K562 (cell line): Measurements from ENCODE around the gene COX20. TPM values are rescaled to one million over a fixed set of nuclear protein-coding genes. Genes with fewer than 3 reads are reported as not detected.

ENCODE experiments used
- ADNP ChIP-seq: fragments of 200-800 bp; sonication (Bioruptor generic); IDR thresholded peaks from 2 replicates; pipeline ENCODE4 v1.6.1; 2016; ENCODE audit warnings: missing genetic modification characterization, missing compliant biosample characterization
- ARID1B ChIP-seq: fragments of 450-650 bp; IDR thresholded peaks from 2 replicates; pipeline ENCODE4 v1.6.1; 2016; ENCODE audit warnings: antibody characterized with exemption, mild to moderate bottlenecking, inconsistent platforms
- BRD4 ChIP-seq: fragments of 200-600 bp; sonication (generic); IDR thresholded peaks from 2 replicates; pipeline ENCODE4 v1.6.1; 2017; ENCODE audit warnings: inconsistent platforms
- CREB1 ChIP-seq, 2 experiments: sonication (generic) in 1 of 2; formaldehyde crosslinking in 1 of 2; IDR thresholded peaks; 2 replicates each; pipeline versions ENCODE4 v1.6.1 to v1.8.0; 2012 to 2022; ENCODE audit warnings: inconsistent platforms in 1 of 2, mild to moderate bottlenecking in 1 of 2, missing genetic modification reagents in 1 of 2, moderate library complexity in 1 of 2
- CSDE1 ChIP-seq, 2 experiments: fragments of 450-650 bp; IDR thresholded peaks; 2 replicates each; pipeline ENCODE4 v1.6.1; 2016; ENCODE audit warnings: mild to moderate bottlenecking in 1 of 2
- GTF2A2 ChIP-seq: IDR thresholded peaks from 2 replicates; pipeline ENCODE4 v1.6.1; 2016; ENCODE audit warnings: mild to moderate bottlenecking, missing genetic modification characterization, missing compliant biosample characterization
- HMBOX1 ChIP-seq: sonication (generic); IDR thresholded peaks from 2 replicates; pipeline ENCODE4 v1.6.1; 2016
- HMGN3 ChIP-seq: IDR thresholded peaks from 2 replicates; pipeline ENCODE4 v1.6.1; 2011; ENCODE audit warnings: borderline replicate concordance, low read depth, mild to moderate bottlenecking, mixed read lengths, low read length; ENCODE audit not compliant: insufficient read length; ENCODE audit errors: extremely low read depth
- KLF10 ChIP-seq: fragments of 250-450 bp; sonication (Bioruptor Pico); IDR thresholded peaks from 2 replicates; pipeline ENCODE4 v1.6.1; 2021; ENCODE audit warnings: matching md5 sums
- PRMT5 ChIP-seq: sonication (generic); formaldehyde crosslinking; IDR thresholded peaks from 2 replicates; pipeline ENCODE4 v1.5.0; 2020; ENCODE audit warnings: missing genetic modification reagents
- PRPF4 ChIP-seq: fragments of 200-400 bp; formaldehyde crosslinking; IDR thresholded peaks from one replicate; pipeline ENCODE4 v1.6.1; 2017; ENCODE audit warnings: low read length, low read depth, mild to moderate bottlenecking; ENCODE audit not compliant: insufficient read depth, poor library complexity, severe bottlenecking
- PURB ChIP-seq: sonication (generic); formaldehyde crosslinking; IDR thresholded peaks from 2 replicates; pipeline ENCODE4 v1.9.0; 2021; ENCODE audit warnings: low read depth, mild to moderate bottlenecking, missing genetic modification reagents
- TBL1XR1 ChIP-seq, 2 experiments: IDR thresholded peaks; 2 replicates each; pipeline ENCODE4 v1.6.1; 2012; ENCODE audit warnings: improper control_type of control experiment in 2 of 2, low read length in 2 of 2, mild to moderate bottlenecking in 1 of 2
- ZC3H8 ChIP-seq: fragments of 450-650 bp; IDR thresholded peaks from 2 replicates; pipeline ENCODE4 v1.6.1; 2017
- polyA plus RNA-seq, 8 experiments: library from polyadenylated mRNA; depleted of rRNA in 4 of 8; stranded (reverse) in 5 of 8; unstranded in 3 of 8; fragments of >200 nt; fragmentation: Nextera tagmentation in 2 of 8; fragmentation: Illumina TruSeq in 1 of 8; extraction: Ambion mirVana in 2 of 8; extraction: Trizol in 1 of 8; gene quantifications; 2 replicates each; pipeline versions ENCODE4 v1.2.1 to v1.2.3, GENCODE V29; 2011 to 2014; ENCODE audit warnings: inconsistent platforms in 1 of 8, missing spikeins in 1 of 8
- total RNA-seq, 7 experiments: library from RNA; depleted of rRNA in 6 of 7; stranded (reverse); fragments of >200 nt in 6 of 7; fragmentation: Illumina TruSeq in 2 of 7; extraction: Trizol in 2 of 7; gene quantifications; 2 replicates each; pipeline versions ENCODE4 v1.2.1 to v1.2.3, GENCODE V29; 2011 to 2021; ENCODE audit warnings: low replicate concordance in 1 of 7
- TF ChIP-seq, protein P1 (sequence below): fragments of 450-650 bp; IDR thresholded peaks from 2 replicates; pipeline ENCODE4 v1.6.1; 2016
- TF ChIP-seq, protein P2 (sequence below): fragments of 250-450 bp; sonication (Bioruptor Pico); IDR thresholded peaks from 2 replicates; pipeline ENCODE4 v1.5.0; 2020; ENCODE audit warnings: mild to moderate bottlenecking, borderline replicate concordance
- TF ChIP-seq, protein P3 (sequence below), 2 experiments: IDR thresholded peaks in 1 of 2; conservative IDR thresholded peaks in 1 of 2; 2 replicates each; pipeline ENCODE4 v1.6.1; 2016; ENCODE audit warnings: low read depth in 2 of 2, mild to moderate bottlenecking in 1 of 2, missing compliant biosample characterization in 1 of 2, missing genetic modification characterization in 1 of 2, moderate library complexity in 1 of 2
- TF ChIP-seq, protein P4 (sequence below): fragments of 450-650 bp; formaldehyde crosslinking; IDR thresholded peaks from 2 replicates; pipeline ENCODE4 v1.4.0; 2020; ENCODE audit warnings: mild to moderate bottlenecking, moderate library complexity

The COX20 gene
- total and polyA plus RNA-seq, 9 of the 15 experiments (the other 6 are each of a cell fraction or from before 2014, with no cell fraction given), result 41.5 to 192 (median 84.3) TPM

DNA sequence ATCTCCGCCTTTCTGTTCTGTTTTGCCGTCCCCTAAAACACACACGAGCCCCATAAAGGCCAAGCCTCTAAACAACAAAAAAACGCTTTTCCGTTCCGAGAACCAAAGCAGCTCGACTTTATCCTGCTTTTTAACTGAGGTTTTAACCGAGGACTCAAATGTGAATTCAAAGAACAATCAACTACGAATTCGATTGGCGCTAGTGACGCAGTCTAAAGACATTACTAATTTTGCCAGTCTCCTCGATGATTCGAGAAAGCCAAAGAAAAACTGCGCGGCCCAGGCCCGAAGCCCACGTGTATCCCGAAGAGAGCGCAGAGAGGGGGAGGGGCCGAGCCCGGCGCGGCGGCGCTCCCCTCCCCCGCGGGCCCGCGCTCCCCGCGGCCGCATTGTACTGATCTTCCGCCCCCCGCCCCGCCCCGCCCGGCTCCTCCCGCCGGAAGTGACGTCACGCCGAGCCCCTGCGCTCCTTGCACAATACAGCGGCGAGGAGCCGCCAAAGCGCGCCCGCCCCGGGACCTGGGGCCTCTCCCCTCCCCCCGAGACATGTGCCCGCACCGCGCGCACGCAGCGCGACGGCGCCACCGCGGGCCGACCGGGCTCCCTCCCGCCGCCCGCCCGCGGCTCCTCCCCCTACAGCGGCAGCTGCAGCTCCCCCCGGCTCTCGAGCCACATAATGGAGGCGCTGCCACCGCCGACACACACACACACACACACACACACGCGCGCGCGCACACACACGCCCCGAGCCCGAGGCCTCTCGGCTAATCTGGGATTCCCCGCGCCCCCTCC, 27.4 kb downstream of the COX20 start (continued):
- TF ChIP-seq, protein P1, sequence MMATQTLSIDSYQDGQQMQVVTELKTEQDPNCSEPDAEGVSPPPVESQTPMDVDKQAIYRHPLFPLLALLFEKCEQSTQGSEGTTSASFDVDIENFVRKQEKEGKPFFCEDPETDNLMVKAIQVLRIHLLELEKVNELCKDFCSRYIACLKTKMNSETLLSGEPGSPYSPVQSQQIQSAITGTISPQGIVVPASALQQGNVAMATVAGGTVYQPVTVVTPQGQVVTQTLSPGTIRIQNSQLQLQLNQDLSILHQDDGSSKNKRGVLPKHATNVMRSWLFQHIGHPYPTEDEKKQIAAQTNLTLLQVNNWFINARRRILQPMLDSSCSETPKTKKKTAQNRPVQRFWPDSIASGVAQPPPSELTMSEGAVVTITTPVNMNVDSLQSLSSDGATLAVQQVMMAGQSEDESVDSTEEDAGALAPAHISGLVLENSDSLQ, result no peak
- TF ChIP-seq PRMT5 (CRISPR knock-in tag) (no peak), ZC3H8 (no peak), CREB1 (IDR thresholded peaks at IDR 0.05) (peak; percentile 81), CREB1 (CRISPR knock-in tag; IDR thresholded peaks at IDR 0.05) (peak; percentile 84), PRPF4 (peak; percentile 95), HMGN3 (peak; percentile 95), HMBOX1 (no peak), ADNP (no peak), BRD4 (peak; percentile 23; the same call in 1 of the 2 replicates), PURB (no peak), TBL1XR1 (IDR thresholded peaks at IDR 0.05; ENCODE audit: low read length in 2 of 2) (peak; percentile 62 to 77; a peak in 2 of 4 replicates), GTF2A2 (tag) (no peak), ARID1B (0 out of 2 replicates have a peak, but pooled peaks have one; percentile 20), CSDE1 (IDR thresholded peaks at IDR 0.05) (no peak), KLF10 (CRISPR knock-in tag) (no peak)
- TF ChIP-seq, protein P2, sequence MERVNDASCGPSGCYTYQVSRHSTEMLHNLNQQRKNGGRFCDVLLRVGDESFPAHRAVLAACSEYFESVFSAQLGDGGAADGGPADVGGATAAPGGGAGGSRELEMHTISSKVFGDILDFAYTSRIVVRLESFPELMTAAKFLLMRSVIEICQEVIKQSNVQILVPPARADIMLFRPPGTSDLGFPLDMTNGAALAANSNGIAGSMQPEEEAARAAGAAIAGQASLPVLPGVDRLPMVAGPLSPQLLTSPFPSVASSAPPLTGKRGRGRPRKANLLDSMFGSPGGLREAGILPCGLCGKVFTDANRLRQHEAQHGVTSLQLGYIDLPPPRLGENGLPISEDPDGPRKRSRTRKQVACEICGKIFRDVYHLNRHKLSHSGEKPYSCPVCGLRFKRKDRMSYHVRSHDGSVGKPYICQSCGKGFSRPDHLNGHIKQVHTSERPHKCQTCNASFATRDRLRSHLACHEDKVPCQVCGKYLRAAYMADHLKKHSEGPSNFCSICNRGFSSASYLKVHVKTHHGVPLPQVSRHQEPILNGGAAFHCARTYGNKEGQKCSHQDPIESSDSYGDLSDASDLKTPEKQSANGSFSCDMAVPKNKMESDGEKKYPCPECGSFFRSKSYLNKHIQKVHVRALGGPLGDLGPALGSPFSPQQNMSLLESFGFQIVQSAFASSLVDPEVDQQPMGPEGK (CRISPR knock-in tag), result no peak
- TF ChIP-seq, protein P3, sequence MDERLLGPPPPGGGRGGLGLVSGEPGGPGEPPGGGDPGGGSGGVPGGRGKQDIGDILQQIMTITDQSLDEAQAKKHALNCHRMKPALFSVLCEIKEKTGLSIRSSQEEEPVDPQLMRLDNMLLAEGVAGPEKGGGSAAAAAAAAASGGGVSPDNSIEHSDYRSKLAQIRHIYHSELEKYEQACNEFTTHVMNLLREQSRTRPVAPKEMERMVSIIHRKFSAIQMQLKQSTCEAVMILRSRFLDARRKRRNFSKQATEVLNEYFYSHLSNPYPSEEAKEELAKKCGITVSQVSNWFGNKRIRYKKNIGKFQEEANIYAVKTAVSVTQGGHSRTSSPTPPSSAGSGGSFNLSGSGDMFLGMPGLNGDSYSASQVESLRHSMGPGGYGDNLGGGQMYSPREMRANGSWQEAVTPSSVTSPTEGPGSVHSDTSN (CRISPR knock-in tag; IDR thresholded peaks at IDR 0.05; ENCODE audit: low read depth), result no peak
- TF ChIP-seq, protein P3 (tag; conservative IDR thresholded peaks at IDR 0.05; ENCODE audit: low read depth), result no peak
- TF ChIP-seq, protein P4, sequence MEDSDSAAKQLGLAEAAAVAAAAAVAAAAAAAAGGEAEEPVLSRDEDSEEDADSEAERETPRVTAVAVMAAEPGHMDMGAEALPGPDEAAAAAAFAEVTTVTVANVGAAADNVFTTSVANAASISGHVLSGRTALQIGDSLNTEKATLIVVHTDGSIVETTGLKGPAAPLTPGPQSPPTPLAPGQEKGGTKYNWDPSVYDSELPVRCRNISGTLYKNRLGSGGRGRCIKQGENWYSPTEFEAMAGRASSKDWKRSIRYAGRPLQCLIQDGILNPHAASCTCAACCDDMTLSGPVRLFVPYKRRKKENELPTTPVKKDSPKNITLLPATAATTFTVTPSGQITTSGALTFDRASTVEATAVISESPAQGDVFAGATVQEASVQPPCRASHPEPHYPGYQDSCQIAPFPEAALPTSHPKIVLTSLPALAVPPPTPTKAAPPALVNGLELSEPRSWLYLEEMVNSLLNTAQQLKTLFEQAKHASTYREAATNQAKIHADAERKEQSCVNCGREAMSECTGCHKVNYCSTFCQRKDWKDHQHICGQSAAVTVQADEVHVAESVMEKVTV (CRISPR knock-in tag), result no peak; the same call in 1 of the 2 replicates
